Prostate gland (tissue), 2 donors: ENCODE results near the gene RAB11FIP2.

Source experiments
- POLR2AphosphoS5 ChIP-seq: sonication (generic); formaldehyde crosslinking; IDR thresholded peaks from one replicate; pipeline ENCODE4 v1.6.1; 2017; ENCODE audit warnings: antibody characterized with exemption
- TF ChIP-seq, protein P1 (sequence below), 4 experiments: fragments of 200-600 bp in 2 of 4; fragments of 450-650 bp in 2 of 4; sonication (generic) in 2 of 4; IDR thresholded peaks; 1 replicate in 3 of 4; 2 replicates in 1 of 4; pipeline ENCODE4 v1.5.1; 2016 to 2019; ENCODE audit warnings: antibody characterized with exemption in 4 of 4, mild to moderate bottlenecking in 2 of 4, moderate library complexity in 2 of 4

DNA sequence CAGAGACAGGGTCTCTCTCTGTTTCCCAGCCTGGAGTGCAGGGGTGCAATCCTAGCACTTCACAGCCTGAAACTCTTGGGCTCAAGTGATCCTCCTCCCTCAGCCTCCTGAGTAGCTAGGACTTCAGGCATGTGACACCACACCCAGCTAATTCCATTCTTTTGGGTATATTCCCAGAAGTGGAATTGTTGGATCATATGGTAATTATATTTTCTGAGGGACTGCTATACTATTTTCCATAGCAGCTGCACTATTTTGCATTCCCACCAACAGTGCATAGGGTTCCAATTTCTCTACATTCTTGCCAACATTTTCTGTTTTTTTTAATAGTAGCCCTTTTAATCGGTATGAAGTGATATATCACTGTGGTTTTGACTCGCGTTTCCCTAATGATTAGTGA lies 30.0 kb upstream of the RAB11FIP2 start:
- no peak for TF ChIP-seq POLR2AphosphoS5
- TF ChIP-seq, protein P1, sequence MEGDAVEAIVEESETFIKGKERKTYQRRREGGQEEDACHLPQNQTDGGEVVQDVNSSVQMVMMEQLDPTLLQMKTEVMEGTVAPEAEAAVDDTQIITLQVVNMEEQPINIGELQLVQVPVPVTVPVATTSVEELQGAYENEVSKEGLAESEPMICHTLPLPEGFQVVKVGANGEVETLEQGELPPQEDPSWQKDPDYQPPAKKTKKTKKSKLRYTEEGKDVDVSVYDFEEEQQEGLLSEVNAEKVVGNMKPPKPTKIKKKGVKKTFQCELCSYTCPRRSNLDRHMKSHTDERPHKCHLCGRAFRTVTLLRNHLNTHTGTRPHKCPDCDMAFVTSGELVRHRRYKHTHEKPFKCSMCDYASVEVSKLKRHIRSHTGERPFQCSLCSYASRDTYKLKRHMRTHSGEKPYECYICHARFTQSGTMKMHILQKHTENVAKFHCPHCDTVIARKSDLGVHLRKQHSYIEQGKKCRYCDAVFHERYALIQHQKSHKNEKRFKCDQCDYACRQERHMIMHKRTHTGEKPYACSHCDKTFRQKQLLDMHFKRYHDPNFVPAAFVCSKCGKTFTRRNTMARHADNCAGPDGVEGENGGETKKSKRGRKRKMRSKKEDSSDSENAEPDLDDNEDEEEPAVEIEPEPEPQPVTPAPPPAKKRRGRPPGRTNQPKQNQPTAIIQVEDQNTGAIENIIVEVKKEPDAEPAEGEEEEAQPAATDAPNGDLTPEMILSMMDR (IDR thresholded peaks at IDR 0.05) = no peak
